Measurements from ENCODE around the gene FLNB.

Gene FLNB

GRCh38 chr3:58088501-58088900 is 80.3 kb downstream of the FLNB start:
- no peak overlapping the region for H3K4me3 Mint-ChIP-seq
- H3K27me3 Mint-ChIP-seq = no peaks in the 10 kb centered on the region

GRCh38 chr3:58090351-58090750 is 82.1 kb downstream of the FLNB start:
- no peaks in the 10 kb centered on the region for H3K9me3 Mint-ChIP-seq
- H3K4me1 Mint-ChIP-seq = peaks cover 6% of the 10 kb centered on the region
- DNase-seq = no peak
- CTCF ChIA-PET = no interaction called here
- no peak overlapping the region for H3K27ac Mint-ChIP-seq
- H3K27me3 Mint-ChIP-seq = no peaks in the 10 kb centered on the region
- H3K36me3 Mint-ChIP-seq = no peaks in the 10 kb centered on the region
- H3K4me3 Mint-ChIP-seq = no peak overlapping the region

More at GRCh38 chr3:58088501-58088900, 80.3 kb downstream of the FLNB start:
- Mint-ChIP-seq H3K27ac (no peak overlapping the region), H3K36me3 (no peaks in the 10 kb centered on the region), H3K4me1 (peaks cover 23% of the 10 kb centered on the region), H3K9me3 (no peaks in the 10 kb centered on the region)
- CTCF ChIA-PET = no interaction called here
- no peak for DNase-seq

GRCh38 chr3:58092521-58092920 is 84.3 kb downstream of the FLNB start:
- Mint-ChIP-seq H3K9me3 (no peaks in the 10 kb centered on the region), H3K4me3 (no peak overlapping the region), H3K36me3 (no peaks in the 10 kb centered on the region), H3K27ac (no peak overlapping the region), H3K27me3 (no peaks in the 10 kb centered on the region), H3K4me1 (no peaks in the 10 kb centered on the region)
- CTCF ChIA-PET = no interaction called here
- DNase-seq = no peak

- CTCF ChIA-PET = interaction anchor here (1.0 kb wide), 1 partner anchor 41 kb away, joined by 3 read pairs; no protein-coding TSS in a partner anchor
These were observed 85.5 kb downstream of the FLNB start for GRCh38 chr3:58093574-58094195.

GRCh38 chr3:58094657-58095056 is 86.4 kb downstream of the FLNB start:
- CTCF ChIA-PET = interaction anchor here (1.6 kb wide), 1 partner anchor 65 kb away, joined by 4 read pairs; no protein-coding TSS in a partner anchor
- H3K4me1 Mint-ChIP-seq = no peaks in the 10 kb centered on the region
- no peak overlapping the region for H3K27ac Mint-ChIP-seq
- no peak overlapping the region for H3K4me3 Mint-ChIP-seq
- H3K9me3 Mint-ChIP-seq = no peaks in the 10 kb centered on the region
- peaks cover 9% of the 10 kb centered on the region for H3K36me3 Mint-ChIP-seq
- H3K27me3 Mint-ChIP-seq = no peaks in the 10 kb centered on the region
- DNase-seq = no peak

More at GRCh38 chr3:58093574-58094195, 85.5 kb downstream of the FLNB start:
- DNase-seq = no peak
- no peak overlapping the region for H3K4me3 Mint-ChIP-seq
- no peaks in the 10 kb centered on the region for H3K4me1 Mint-ChIP-seq
- H3K27ac Mint-ChIP-seq = no peak overlapping the region
- no peaks in the 10 kb centered on the region for H3K9me3 Mint-ChIP-seq
- H3K27me3 Mint-ChIP-seq = no peaks in the 10 kb centered on the region
- peaks cover 5% of the 10 kb centered on the region for H3K36me3 Mint-ChIP-seq

GRCh38 chr3:58095603-58096138 is 87.4 kb downstream of the FLNB start:
- Mint-ChIP-seq H3K9me3 (no peaks in the 10 kb centered on the region), H3K27ac (no peak overlapping the region), H3K4me1 (no peaks in the 10 kb centered on the region), H3K4me3 (no peak overlapping the region), H3K27me3 (no peaks in the 10 kb centered on the region), H3K36me3 (peaks cover 9% of the 10 kb centered on the region)
- CTCF ChIA-PET = interaction anchor here (1.6 kb wide), 1 partner anchor 66 kb away, joined by 4 read pairs; no protein-coding TSS in a partner anchor
- no peak for DNase-seq

- peaks cover 9% of the 10 kb centered on the region for H3K36me3 Mint-ChIP-seq
- no peak overlapping the region for H3K4me3 Mint-ChIP-seq
- no peak for DNase-seq
- H3K4me1 Mint-ChIP-seq = no peaks in the 10 kb centered on the region
- no peaks in the 10 kb centered on the region for H3K27me3 Mint-ChIP-seq
- H3K27ac Mint-ChIP-seq = peak overlapping the region; percentile 6
- CTCF ChIA-PET = no interaction called here
- H3K9me3 Mint-ChIP-seq = no peaks in the 10 kb centered on the region
These were observed 90.3 kb downstream of the FLNB start for GRCh38 chr3:58098531-58098930.

- no peak overlapping the region for H3K27ac Mint-ChIP-seq
- no peak overlapping the region for H3K4me3 Mint-ChIP-seq
- DNase-seq = no peak
- no peaks in the 10 kb centered on the region for H3K9me3 Mint-ChIP-seq
- H3K27me3 Mint-ChIP-seq = no peaks in the 10 kb centered on the region
- CTCF ChIA-PET = no interaction called here
- peaks cover 9% of the 10 kb centered on the region for H3K36me3 Mint-ChIP-seq
- H3K4me1 Mint-ChIP-seq = no peaks in the 10 kb centered on the region
These were observed 91.6 kb downstream of the FLNB start for GRCh38 chr3:58099865-58100264.

- no peak overlapping the region for H3K27ac Mint-ChIP-seq
- no peaks in the 10 kb centered on the region for H3K27me3 Mint-ChIP-seq
- CTCF ChIA-PET = no interaction called here
- H3K36me3 Mint-ChIP-seq = peaks cover 18% of the 10 kb centered on the region
- H3K9me3 Mint-ChIP-seq = no peaks in the 10 kb centered on the region
- no peaks in the 10 kb centered on the region for H3K4me1 Mint-ChIP-seq
- DNase-seq = no peak
- no peak overlapping the region for H3K4me3 Mint-ChIP-seq
These were observed 93.5 kb downstream of the FLNB start for GRCh38 chr3:58101499-58102389.

GRCh38 chr3:58102390-58102750 is 94.1 kb downstream of the FLNB start:
- CTCF ChIA-PET = interaction anchor here (1.1 kb wide), 1 partner anchor 94 kb away, joined by 3 read pairs; the partner anchor contains the start of gene FLNB
- no peaks in the 10 kb centered on the region for H3K27me3 Mint-ChIP-seq
- DNase-seq = no peak
- H3K4me3 Mint-ChIP-seq = no peak overlapping the region
- H3K27ac Mint-ChIP-seq = no peak overlapping the region
- H3K9me3 Mint-ChIP-seq = no peaks in the 10 kb centered on the region
- H3K4me1 Mint-ChIP-seq = no peaks in the 10 kb centered on the region
- peaks cover 22% of the 10 kb centered on the region for H3K36me3 Mint-ChIP-seq

- Mint-ChIP-seq H3K4me1 (no peaks in the 10 kb centered on the region), H3K4me3 (no peak overlapping the region), H3K36me3 (peaks cover 23% of the 10 kb centered on the region), H3K27me3 (no peaks in the 10 kb centered on the region), H3K27ac (no peak overlapping the region), H3K9me3 (no peaks in the 10 kb centered on the region)
- CTCF ChIA-PET = interaction anchor here (1.1 kb wide), 1 partner anchor 95 kb away, joined by 3 read pairs; the partner anchor contains the start of gene FLNB
- no peak for DNase-seq
These were observed 94.8 kb downstream of the FLNB start for GRCh38 chr3:58102976-58103451.

- no peak overlapping the region for H3K27ac Mint-ChIP-seq
- no peaks in the 10 kb centered on the region for H3K27me3 Mint-ChIP-seq
- no peak overlapping the region for H3K4me3 Mint-ChIP-seq
- peaks cover 21% of the 10 kb centered on the region for H3K36me3 Mint-ChIP-seq
- H3K9me3 Mint-ChIP-seq = no peaks in the 10 kb centered on the region
- no peaks in the 10 kb centered on the region for H3K4me1 Mint-ChIP-seq
- DNase-seq = no peak
- CTCF ChIA-PET = no interaction called here
These were observed 95.9 kb downstream of the FLNB start for GRCh38 chr3:58104151-58104550.

- DNase-seq = no peak
- Mint-ChIP-seq H3K36me3 (peaks cover 23% of the 10 kb centered on the region), H3K9me3 (no peaks in the 10 kb centered on the region), H3K27me3 (no peaks in the 10 kb centered on the region), H3K27ac (no peak overlapping the region), H3K4me1 (no peaks in the 10 kb centered on the region), H3K4me3 (no peak overlapping the region)
- CTCF ChIA-PET = no interaction called here
These were observed 96.5 kb downstream of the FLNB start for GRCh38 chr3:58104712-58105111.

GRCh38 chr3:58105196-58105595 is 97.0 kb downstream of the FLNB start:
- no peak overlapping the region for H3K27ac Mint-ChIP-seq
- peaks cover 27% of the 10 kb centered on the region for H3K36me3 Mint-ChIP-seq
- H3K27me3 Mint-ChIP-seq = no peaks in the 10 kb centered on the region
- no peak for DNase-seq
- no peak overlapping the region for H3K4me3 Mint-ChIP-seq
- CTCF ChIA-PET = no interaction called here
- no peaks in the 10 kb centered on the region for H3K4me1 Mint-ChIP-seq
- H3K9me3 Mint-ChIP-seq = no peaks in the 10 kb centered on the region

Data from activated naive CD4-positive, alpha-beta T cell treated with anti-CD3 and anti-CD28 coated beads, Interleukin-2, amount 10 ng/mL, durations not matched to agents 7 days and 5 days (primary cell).